Caco-2 (cell line): ENCODE measurements around the gene KCTD6. TPM values are rescaled to one million over a fixed set of nuclear protein-coding genes. Genes with fewer than 3 reads are reported as not detected.
A peak's percentile ranks its signal among the peaks of the same experiment; 100 is the strongest.

ENCODE experiments used
- BruUV-seq: library from RNA; stranded (reverse); fragments of 400-500 nt; replicated peaks from 2 replicates; lab custom pipeline; 2021; lab: Mats Ljungman, UMichigan
- CTCF ChIA-PET: fragments of 300-600 bp; sonication (Branson Sonifier 250); formaldehyde crosslinking; loops from one replicate; lab custom pipeline; 2022; ENCODE audit warnings: antibody characterized with exemption; lab: Charles Lee
- POLR2A ChIA-PET: fragments of 300-600 bp; sonication (Branson Sonifier 250); formaldehyde crosslinking; loops from one replicate; lab custom pipeline; 2022; ENCODE audit warnings: antibody characterized with exemption; lab: Charles Lee
- DNase-seq, 2 experiments: peaks; one replicate each; pipeline versions ENCODE4 v3.0.0 to v3.0.0-alpha.2; 2020 to 2022
- H3K27me3 ChIP-seq: replicated peaks from 2 replicates; pipeline ENCODE4 v1.6.0; 2011; ENCODE audit warnings: low read length; ENCODE audit not compliant: control insufficient read depth, insufficient read depth
- H3K36me3 ChIP-seq: 2 replicates; pipeline ENCODE4 v1.5.1; 2011; ENCODE audit warnings: low read length; ENCODE audit not compliant: control insufficient read depth, insufficient read depth
- H3K4me1 ChIP-seq: fragments of 250-450 bp; sonication (Bioruptor Pico); 2 replicates; pipeline ENCODE4 v1.5.1; 2020; ENCODE audit warnings: mild to moderate bottlenecking
- H3K4me3 ChIP-seq: 2 replicates; pipeline ENCODE4 v1.5.1; 2011; ENCODE audit warnings: low read depth, mild to moderate bottlenecking, control low read depth, low read length
- H3K9me3 ChIP-seq: fragments of 250-450 bp; sonication (Bioruptor Pico); 2 replicates; pipeline ENCODE4 v1.5.1; 2020; ENCODE audit warnings: mild to moderate bottlenecking, moderate library complexity
- H3K27ac Mint-ChIP-seq: one replicate; pipeline ENCODE4 v1.8.0; 2022; ENCODE audit warnings: mixed read lengths; ENCODE audit not compliant: unreplicated experiment
- H3K27me3 Mint-ChIP-seq: one replicate; pipeline ENCODE4 v1.8.0; 2022; ENCODE audit warnings: mixed read lengths; ENCODE audit not compliant: insufficient read depth, unreplicated experiment
- H3K36me3 Mint-ChIP-seq: one replicate; pipeline ENCODE4 v1.8.0; 2022; ENCODE audit warnings: mild to moderate bottlenecking, mixed read lengths; ENCODE audit not compliant: insufficient read depth, unreplicated experiment
- H3K4me1 Mint-ChIP-seq: one replicate; pipeline ENCODE4 v1.8.0; 2022; ENCODE audit warnings: low read depth, mixed read lengths; ENCODE audit not compliant: unreplicated experiment
- H3K4me3 Mint-ChIP-seq: one replicate; pipeline ENCODE4 v1.8.0; 2022; ENCODE audit warnings: mild to moderate bottlenecking, moderate library complexity, mixed read lengths; ENCODE audit not compliant: unreplicated experiment
- H3K9me3 Mint-ChIP-seq: one replicate; pipeline ENCODE4 v1.8.0; 2022; ENCODE audit warnings: mixed read lengths; ENCODE audit not compliant: unreplicated experiment
- CTCF ChIP-seq, 2 experiments: fragments of 200-600 bp in 1 of 2; IDR thresholded peaks; 1 replicate in 1 of 2; 2 replicates in 1 of 2; pipeline versions ENCODE4 v1.5.1 to v1.8.0; 2011 to 2022; ENCODE audit warnings: antibody characterized with exemption in 1 of 2, control low read depth in 1 of 2, inconsistent platforms in 1 of 2, low read depth in 1 of 2, low read length in 1 of 2, mild to moderate bottlenecking in 1 of 2, moderate library complexity in 1 of 2; ENCODE audit not compliant: insufficient read depth in 1 of 2, severe bottlenecking in 1 of 2, unreplicated experiment in 1 of 2
- intact Hi-C: fragments of 100-400 bp; cut with micrococcal nuclease; formaldehyde crosslinking; loops from one replicate; pipeline ENCODE4 v1.10.0; 2022; ENCODE audit not compliant: unreplicated experiment
- total RNA-seq: library from RNA; stranded (reverse); gene quantifications from 2 replicates; pipeline ENCODE4 v1.2.3, GENCODE V29; 2022

KCTD6 gene
- total RNA-seq, 1 experiment from 2014 or later = 9.8 TPM

GRCh38 chr3:58537412-58538301, 45.8 kb downstream of the KCTD6 start:
- peak in 1 of 2 experiments; percentile 46 for DNase-seq
- H3K36me3 Mint-ChIP-seq = peaks cover 5% of the 10 kb centered on the region
- no peaks in the 10 kb centered on the region for H3K9me3 Mint-ChIP-seq
- H3K4me3 ChIP-seq = no peak overlapping the region; the same call in 1 of the 2 replicates
- TF ChIP-seq CTCF (IDR thresholded peaks at IDR 0.05; ENCODE audit: insufficient read depth in 1 of 2, low read depth in 1 of 2, low read length in 1 of 2, severe bottlenecking in 1 of 2, unreplicated experiment in 1 of 2) = no peak
- no peaks in the 10 kb centered on the region for H3K9me3 ChIP-seq
- peaks cover 50% of the 10 kb centered on the region for H3K4me1 ChIP-seq
- no TSS peak for BruUV-seq
- POLR2A ChIA-PET = interaction anchor here (0.5 to 0.6 kb wide), 2 partner anchors 23 to 924 kb away, joined by 3 read pairs; no protein-coding TSS in a partner anchor
- intact Hi-C loops = loop anchor here (2.0 to 5.0 kb wide), 2 partner anchors 67 to 210 kb away; no protein-coding TSS in a partner anchor
- H3K27me3 Mint-ChIP-seq = no peaks in the 10 kb centered on the region
- CTCF ChIA-PET = interaction anchor here (0.6 to 1.8 kb wide), 5 partner anchors 8 to 92 kb away, joined by 3 to 6 read pairs (median 4); no protein-coding TSS in a partner anchor
- peak overlapping the region; percentile 42 for H3K4me3 Mint-ChIP-seq
- H3K4me1 Mint-ChIP-seq = peaks cover 36% of the 10 kb centered on the region
- H3K27ac Mint-ChIP-seq = peak overlapping the region; percentile 52
- H3K27me3 ChIP-seq = no peaks in the 10 kb centered on the region
- H3K36me3 ChIP-seq = peaks cover 1% of the 10 kb centered on the region; the same call in 1 of the 2 replicates

- Histone ChIP-seq H3K27me3 (no peaks in the 10 kb centered on the region), H3K9me3 (no peaks in the 10 kb centered on the region), H3K36me3 (no peaks in the 10 kb centered on the region), H3K4me3 (no peak overlapping the region), H3K4me1 (peaks cover 40% of the 10 kb centered on the region)
- Mint-ChIP-seq H3K27me3 (no peaks in the 10 kb centered on the region), H3K9me3 (no peaks in the 10 kb centered on the region), H3K27ac (no peak overlapping the region), H3K4me1 (peaks cover 31% of the 10 kb centered on the region), H3K36me3 (peaks cover 5% of the 10 kb centered on the region), H3K4me3 (no peak overlapping the region)
- no peak for TF ChIP-seq CTCF (IDR thresholded peaks at IDR 0.05; ENCODE audit: insufficient read depth in 1 of 2, low read depth in 1 of 2, low read length in 1 of 2, severe bottlenecking in 1 of 2, unreplicated experiment in 1 of 2)
- BruUV-seq = no TSS peak
- ChIA-PET POLR2A (no interaction called here), CTCF (interaction anchor here (1.2 kb wide), 1 partner anchor 90 kb away, joined by 4 read pairs; no protein-coding TSS in a partner anchor)
- no peak for DNase-seq
- intact Hi-C loops = loop anchor here (5.0 kb wide), 1 partner anchor 212 kb away; no protein-coding TSS in a partner anchor
Measured at GRCh38 chr3:58539626-58540025, 47.7 kb downstream of the KCTD6 start.

- BruUV-seq = no TSS peak
- H3K27ac Mint-ChIP-seq = no peak overlapping the region
- no peak for DNase-seq
- Histone ChIP-seq H3K4me3 (no peak overlapping the region), H3K36me3 (no peaks in the 10 kb centered on the region), H3K27me3 (no peaks in the 10 kb centered on the region), H3K4me1 (peaks cover 33% of the 10 kb centered on the region), H3K9me3 (no peaks in the 10 kb centered on the region)
- intact Hi-C loops = no loop called here
- H3K27me3 Mint-ChIP-seq = no peaks in the 10 kb centered on the region
- H3K36me3 Mint-ChIP-seq = peaks cover 5% of the 10 kb centered on the region
- peaks cover 31% of the 10 kb centered on the region for H3K4me1 Mint-ChIP-seq
- no peaks in the 10 kb centered on the region for H3K9me3 Mint-ChIP-seq
- CTCF ChIA-PET = interaction anchor here (1.2 kb wide), 1 partner anchor 90 kb away, joined by 4 read pairs; no protein-coding TSS in a partner anchor
- no peak overlapping the region for H3K4me3 Mint-ChIP-seq
- POLR2A ChIA-PET = no interaction called here
- no peak for TF ChIP-seq CTCF (IDR thresholded peaks at IDR 0.05; ENCODE audit: insufficient read depth in 1 of 2, low read depth in 1 of 2, low read length in 1 of 2, severe bottlenecking in 1 of 2, unreplicated experiment in 1 of 2)
Measured at GRCh38 chr3:58540176-58540858, 48.4 kb downstream of the KCTD6 start.
